CD14-positive monocyte (primary cell): ENCODE results near the gene SUGCT. TPM values are rescaled to one million over a fixed set of nuclear protein-coding genes. Genes with fewer than 3 reads are reported as not detected.

ENCODE experiments used
- DNase-seq, 3 donors: peaks; one replicate each; pipeline ENCODE4 v3.0.0-alpha.2; 2011 to 2022
- H2AFZ ChIP-seq: 2 replicates; pipeline ENCODE4 v1.6.0; 2012; ENCODE audit warnings: mild to moderate bottlenecking, low read depth, low read length, inconsistent platforms; ENCODE audit not compliant: insufficient read depth, poor library complexity, severe bottlenecking
- H3K27ac ChIP-seq, 2 donors: 1 replicate in 1 of 2; 2 replicates in 1 of 2; pipeline ENCODE4 v1.5.1; 2012 to 2013; ENCODE audit warnings: low read length in 2 of 2, control low read depth in 1 of 2, inconsistent platforms in 1 of 2, low read depth in 1 of 2, mild to moderate bottlenecking in 1 of 2
- H3K27me3 ChIP-seq, 2 donors: one replicate each; pipeline versions ENCODE4 v1.6.0 to v1.6.1; 2011 to 2013; ENCODE audit warnings: low read length in 2 of 2; ENCODE audit not compliant: control insufficient read depth in 2 of 2, insufficient read depth in 2 of 2
- H3K36me3 ChIP-seq, 2 donors: replicated peaks in 1 of 2; 1 replicate in 1 of 2; 2 replicates in 1 of 2; pipeline versions ENCODE4 v1.5.1 to v1.6.1; 2012 to 2013; ENCODE audit warnings: low read length in 2 of 2, control low read depth in 1 of 2, inconsistent platforms in 1 of 2, mild to moderate bottlenecking in 1 of 2; ENCODE audit not compliant: insufficient read depth in 2 of 2, control insufficient read depth in 1 of 2
- H3K4me1 ChIP-seq, 2 donors: 1 replicate in 1 of 2; 2 replicates in 1 of 2; pipeline versions ENCODE4 v1.5.1 to v1.6.1; 2012 to 2013; ENCODE audit warnings: low read length in 2 of 2, control low read depth in 1 of 2, inconsistent platforms in 1 of 2, mild to moderate bottlenecking in 1 of 2, moderate library complexity in 1 of 2; ENCODE audit not compliant: insufficient read depth in 2 of 2, control insufficient read depth in 1 of 2
- H3K4me2 ChIP-seq: replicated peaks from 2 replicates; pipeline ENCODE3; 2012; ENCODE audit warnings: low read length, moderate library complexity, mild to moderate bottlenecking; ENCODE audit not compliant: poor library complexity, severe bottlenecking; ENCODE audit errors: extremely low read depth
- H3K4me3 ChIP-seq, 3 experiments: fragments of 200-600 bp in 1 of 3; sonication (generic) in 1 of 3; replicated peaks in 1 of 3; 1 replicate in 2 of 3; 2 replicates in 1 of 3; pipeline ENCODE4 v1.5.1; 2011 to 2013; ENCODE audit warnings: low read length in 3 of 3, mild to moderate bottlenecking in 3 of 3, control low read depth in 2 of 3, low read depth in 2 of 3, inconsistent platforms in 1 of 3, moderate library complexity in 1 of 3
- H3K79me2 ChIP-seq: 2 replicates; pipeline ENCODE4 v1.6.0; 2012; ENCODE audit warnings: mild to moderate bottlenecking, control low read depth, inconsistent platforms, low read length, moderate library complexity; ENCODE audit not compliant: insufficient read depth
- H3K9ac ChIP-seq: 2 replicates; pipeline ENCODE4 v1.6.0; 2017; ENCODE audit warnings: low read length, mild to moderate bottlenecking; ENCODE audit not compliant: insufficient read depth, poor library complexity, severe bottlenecking
- H3K9me3 ChIP-seq, 2 donors: replicated peaks in 1 of 2; 1 replicate in 1 of 2; 2 replicates in 1 of 2; pipeline versions ENCODE4 v1.5.1 to v1.6.1; 2012 to 2013; ENCODE audit warnings: low read length in 2 of 2, control low read depth in 1 of 2; ENCODE audit not compliant: control insufficient read depth in 1 of 2, insufficient read depth in 1 of 2
- H4K20me1 ChIP-seq: 2 replicates; pipeline ENCODE4 v1.6.0; 2012; ENCODE audit warnings: mild to moderate bottlenecking, low read length, control low read depth, moderate library complexity; ENCODE audit not compliant: insufficient read depth
- H3K27ac Mint-ChIP-seq, 7 donors: one replicate each; pipeline ENCODE4 v1.8.0; 2020; ENCODE audit warnings: mild to moderate bottlenecking in 7 of 7, mixed read lengths in 7 of 7, moderate library complexity in 6 of 7, inconsistent platforms in 2 of 7
- H3K27me3 Mint-ChIP-seq, 3 donors: one replicate each; pipeline ENCODE4 v1.8.0; 2021 to 2022; ENCODE audit warnings: low read depth in 3 of 3, mild to moderate bottlenecking in 3 of 3, mixed read lengths in 3 of 3, moderate library complexity in 3 of 3, inconsistent platforms in 1 of 3
- H3K36me3 Mint-ChIP-seq, 2 donors: one replicate each; pipeline ENCODE4 v1.8.0; 2020; ENCODE audit warnings: mixed read lengths in 2 of 2, inconsistent platforms in 1 of 2, mild to moderate bottlenecking in 1 of 2
- H3K4me1 Mint-ChIP-seq: one replicate; pipeline ENCODE4 v1.8.0; 2020; ENCODE audit warnings: mild to moderate bottlenecking, mixed read lengths
- H3K4me3 Mint-ChIP-seq, 2 donors: one replicate each; pipeline ENCODE4 v1.8.0; 2020; ENCODE audit warnings: mild to moderate bottlenecking in 2 of 2, mixed read lengths in 2 of 2, moderate library complexity in 1 of 2
- H3K9me3 Mint-ChIP-seq, 7 donors: one replicate each; pipeline ENCODE4 v1.8.0; 2020 to 2022; ENCODE audit warnings: mixed read lengths in 7 of 7, mild to moderate bottlenecking in 6 of 7, moderate library complexity in 6 of 7, inconsistent platforms in 2 of 7
- WGBS: methylation state at CpG from one replicate; pipeline ENCODE4 v1.1.5; 2013; ENCODE audit warnings: missing lambda C conversion rate; ENCODE audit not compliant: insufficient coverage; 5-methylcytosine and 5-hydroxymethylcytosine counted together
- intact Hi-C, 2 donors: fragments of 100-400 bp; cut with micrococcal nuclease; formaldehyde crosslinking; loops; one replicate each; pipeline versions ENCODE4 v1.15.0 to v1.15.1; 2023
- polyA plus RNA-seq, 3 donors: library from polyadenylated mRNA; depleted of rRNA in 1 of 3; unstranded in 2 of 3; stranded (reverse) in 1 of 3; fragments of 300-500 nt in 2 of 3; fragments of >200 nt in 1 of 3; fragmentation: Illumina TruSeq in 2 of 3; gene quantifications; 1 replicate in 2 of 3; 2 replicates in 1 of 3; pipeline ENCODE4 v1.2.3, GENCODE V29; 2012 to 2021
- TF ChIP-seq, protein P1 (sequence below): fragments of 200-600 bp; IDR thresholded peaks from one replicate; pipeline ENCODE4 v1.8.0; 2022; ENCODE audit warnings: antibody characterized with exemption, mild to moderate bottlenecking

The SUGCT gene
- polyA plus RNA-seq, 3 donors: not detected

GRCh38 chr7:40659231-40659630 is 524.4 kb downstream of the SUGCT start:
- H3K4me3 ChIP-seq: no peak overlapping the region

DNA sequence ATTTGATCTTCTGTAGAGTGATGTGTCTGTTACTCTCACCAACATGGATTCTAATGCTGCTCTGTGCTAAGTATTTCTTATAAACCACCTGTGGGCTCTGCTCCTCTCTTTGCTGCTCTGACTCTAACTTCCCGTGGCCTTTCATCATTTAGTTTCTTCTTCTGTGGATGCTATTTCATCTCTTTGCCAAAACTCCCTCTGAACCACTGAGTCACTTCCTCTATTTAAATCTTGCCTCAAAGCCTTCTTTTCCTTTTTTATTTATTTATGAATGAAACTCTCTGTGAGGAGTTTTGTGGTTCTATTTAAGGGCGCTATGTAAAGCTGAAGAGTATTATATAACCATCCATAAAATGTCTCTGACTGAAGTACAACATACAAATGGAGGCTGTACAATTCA is 538.5 kb downstream of the SUGCT start:
- H3K4me2 ChIP-seq: no peak overlapping the region
- WGBS: no CpG with 5 or more reads among the region's 2 CpGs

More at GRCh38 chr7:40659231-40659630, 524.4 kb downstream of the SUGCT start:
- intact Hi-C loops: no loop called here
- Mint-ChIP-seq H3K27me3 (no peaks in the 10 kb centered on the region), H3K9me3 (peaks cover 0 to 6% (median 3%) of the 10 kb centered on the region in 7 donors), H3K27ac (no peak overlapping the region), H3K36me3 (no peaks in the 10 kb centered on the region), H3K4me3 (no peak overlapping the region), H3K4me1 (no peaks in the 10 kb centered on the region)
- no peak overlapping the region for H3K4me2 ChIP-seq
- 100% methylated on average over 2 of the region's 2 CpGs for WGBS
- H3K4me1 ChIP-seq: no peaks in the 10 kb centered on the region
- DNase-seq: no peak
- H3K27ac ChIP-seq: no peak overlapping the region
- no peaks in the 10 kb centered on the region for H3K79me2 ChIP-seq
- H2AFZ ChIP-seq: no peak overlapping the region
- no peaks in the 10 kb centered on the region for H3K9me3 ChIP-seq
- no peaks in the 10 kb centered on the region for H3K27me3 ChIP-seq
- H3K9ac ChIP-seq: no peak overlapping the region
- TF ChIP-seq, protein P1, sequence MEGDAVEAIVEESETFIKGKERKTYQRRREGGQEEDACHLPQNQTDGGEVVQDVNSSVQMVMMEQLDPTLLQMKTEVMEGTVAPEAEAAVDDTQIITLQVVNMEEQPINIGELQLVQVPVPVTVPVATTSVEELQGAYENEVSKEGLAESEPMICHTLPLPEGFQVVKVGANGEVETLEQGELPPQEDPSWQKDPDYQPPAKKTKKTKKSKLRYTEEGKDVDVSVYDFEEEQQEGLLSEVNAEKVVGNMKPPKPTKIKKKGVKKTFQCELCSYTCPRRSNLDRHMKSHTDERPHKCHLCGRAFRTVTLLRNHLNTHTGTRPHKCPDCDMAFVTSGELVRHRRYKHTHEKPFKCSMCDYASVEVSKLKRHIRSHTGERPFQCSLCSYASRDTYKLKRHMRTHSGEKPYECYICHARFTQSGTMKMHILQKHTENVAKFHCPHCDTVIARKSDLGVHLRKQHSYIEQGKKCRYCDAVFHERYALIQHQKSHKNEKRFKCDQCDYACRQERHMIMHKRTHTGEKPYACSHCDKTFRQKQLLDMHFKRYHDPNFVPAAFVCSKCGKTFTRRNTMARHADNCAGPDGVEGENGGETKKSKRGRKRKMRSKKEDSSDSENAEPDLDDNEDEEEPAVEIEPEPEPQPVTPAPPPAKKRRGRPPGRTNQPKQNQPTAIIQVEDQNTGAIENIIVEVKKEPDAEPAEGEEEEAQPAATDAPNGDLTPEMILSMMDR: no peak
- no peaks in the 10 kb centered on the region for H3K36me3 ChIP-seq
- H4K20me1 ChIP-seq: no peaks in the 10 kb centered on the region

More for the DNA sequence above, 538.5 kb downstream of the SUGCT start:
- H3K9me3 ChIP-seq: no peaks in the 10 kb centered on the region
- no peaks in the 10 kb centered on the region for H3K27me3 ChIP-seq
- H3K9me3 Mint-ChIP-seq: peaks cover 0 to 3% (median 0%) of the 10 kb centered on the region in 7 donors
- H3K4me3 Mint-ChIP-seq: no peak overlapping the region
- no peak overlapping the region for H3K4me3 ChIP-seq
- no peak overlapping the region for H3K27ac ChIP-seq
- no peak overlapping the region for H3K9ac ChIP-seq
- no peaks in the 10 kb centered on the region for H4K20me1 ChIP-seq
- no peak overlapping the region for H2AFZ ChIP-seq
- no peak overlapping the region for H3K27ac Mint-ChIP-seq
- H3K36me3 ChIP-seq: no peaks in the 10 kb centered on the region
- TF ChIP-seq, protein P1: no peak
- intact Hi-C loops: no loop called here
- H3K36me3 Mint-ChIP-seq: no peaks in the 10 kb centered on the region
- peaks cover 0 to 2% (median 2%) of the 10 kb centered on the region in 3 donors for H3K27me3 Mint-ChIP-seq
- H3K4me1 ChIP-seq: no peaks in the 10 kb centered on the region
- H3K4me1 Mint-ChIP-seq: peaks cover 5% of the 10 kb centered on the region
- peak in 2 of 3 donors; percentile 0 to 24 for DNase-seq
- H3K79me2 ChIP-seq: no peaks in the 10 kb centered on the region
